ENCODE results near the gene ADAM12.

Gene ADAM12

GRCh38 chr10:126133082-126133620 lies 255.1 kb downstream of the ADAM12 start:
- DNase-seq (ENCODE audit: low read depth, low spot score) = no peak
- no peak overlapping the region for H3K27ac ChIP-seq

GRCh38 chr10:126131341-126131740 lies 256.9 kb downstream of the ADAM12 start:
- no peak overlapping the region for H3K27ac ChIP-seq
- DNase-seq (ENCODE audit: low read depth, low spot score) = no peak

- DNase-seq (ENCODE audit: low read depth, low spot score) = no peak
- H3K27ac ChIP-seq = no peak overlapping the region
Measured at GRCh38 chr10:126130271-126130710, 258.0 kb downstream of the ADAM12 start.

- no peak overlapping the region for H3K27ac ChIP-seq
- DNase-seq (ENCODE audit: low read depth, low spot score) = no peak
Measured at GRCh38 chr10:126129026-126129425, 259.3 kb downstream of the ADAM12 start.

GRCh38 chr10:126128581-126128980 lies 259.7 kb downstream of the ADAM12 start:
- no peak for DNase-seq (ENCODE audit: low read depth, low spot score)
- H3K27ac ChIP-seq = no peak overlapping the region

- no peak overlapping the region for H3K27ac ChIP-seq
- no peak for DNase-seq (ENCODE audit: low read depth, low spot score)
Measured at GRCh38 chr10:126127481-126128029, 260.7 kb downstream of the ADAM12 start.

- H3K27ac ChIP-seq = no peak overlapping the region
- DNase-seq (ENCODE audit: low read depth, low spot score) = no peak
Measured at GRCh38 chr10:126126866-126127265, 261.4 kb downstream of the ADAM12 start.

GRCh38 chr10:126126023-126126422 lies 262.3 kb downstream of the ADAM12 start:
- no peak for DNase-seq (ENCODE audit: low read depth, low spot score)
- H3K27ac ChIP-seq = no peak overlapping the region

GRCh38 chr10:126124668-126125349 lies 263.5 kb downstream of the ADAM12 start:
- DNase-seq (ENCODE audit: low read depth, low spot score) = no peak
- H3K27ac ChIP-seq = no peak overlapping the region

- DNase-seq (ENCODE audit: low read depth, low spot score) = no peak
- H3K27ac ChIP-seq = no peak overlapping the region
Measured at GRCh38 chr10:126124046-126124445, 264.2 kb downstream of the ADAM12 start.

- no peak for DNase-seq (ENCODE audit: low read depth, low spot score)
- H3K27ac ChIP-seq = no peak overlapping the region
Measured at GRCh38 chr10:126123466-126123865, 264.8 kb downstream of the ADAM12 start.

GRCh38 chr10:126122881-126123280 lies 265.4 kb downstream of the ADAM12 start:
- DNase-seq (ENCODE audit: low read depth, low spot score) = no peak
- no peak overlapping the region for H3K27ac ChIP-seq

- no peak overlapping the region for H3K27ac ChIP-seq
- no peak for DNase-seq (ENCODE audit: low read depth, low spot score)
Measured at GRCh38 chr10:126119599-126119998, 268.7 kb downstream of the ADAM12 start.

- no peak for DNase-seq (ENCODE audit: low read depth, low spot score)
- no peak overlapping the region for H3K27ac ChIP-seq
Measured at GRCh38 chr10:126118476-126118875, 269.8 kb downstream of the ADAM12 start.

- no peak for DNase-seq (ENCODE audit: low read depth, low spot score)
- H3K27ac ChIP-seq = no peak overlapping the region
Measured at GRCh38 chr10:126117196-126117595, 271.1 kb downstream of the ADAM12 start.

- DNase-seq (ENCODE audit: low read depth, low spot score) = no peak
- no peak overlapping the region for H3K27ac ChIP-seq
Measured at GRCh38 chr10:126115886-126116285, 272.4 kb downstream of the ADAM12 start.

GRCh38 chr10:126114884-126115555 lies 273.3 kb downstream of the ADAM12 start:
- H3K27ac ChIP-seq = no peak overlapping the region
- DNase-seq (ENCODE audit: low read depth, low spot score) = no peak

- H3K27ac ChIP-seq = no peak overlapping the region
- no peak for DNase-seq (ENCODE audit: low read depth, low spot score)
Measured at GRCh38 chr10:126111516-126111915, 276.8 kb downstream of the ADAM12 start.

GRCh38 chr10:126110489-126111180 lies 277.6 kb downstream of the ADAM12 start:
- H3K27ac ChIP-seq = no peak overlapping the region
- DNase-seq (ENCODE audit: low read depth, low spot score) = no peak

GRCh38 chr10:126109893-126110292 lies 278.4 kb downstream of the ADAM12 start:
- no peak for DNase-seq (ENCODE audit: low read depth, low spot score)
- no peak overlapping the region for H3K27ac ChIP-seq

GRCh38 chr10:126108693-126109092 lies 279.6 kb downstream of the ADAM12 start:
- no peak for DNase-seq (ENCODE audit: low read depth, low spot score)

More at GRCh38 chr10:126108693-126109092, 279.6 kb downstream of the ADAM12 start:
- no peak overlapping the region for H3K27ac ChIP-seq

Data from epithelial cell of prostate (primary cell).